Body of pancreas (tissue), 4 donors: Measurements from ENCODE around the gene NAV1.

ENCODE experiments used
- CTCF ChIP-seq, 7 experiments: fragments of 450-650 bp in 4 of 7; fragments of 200-600 bp in 3 of 7; sonication (generic) in 3 of 7; IDR thresholded peaks; one replicate each; pipeline ENCODE4 v1.5.1; 2016 to 2019; ENCODE audit warnings: antibody characterized with exemption in 7 of 7
- POLR2A ChIP-seq, 3 donors: fragments of 450-650 bp; IDR thresholded peaks; one replicate each; pipeline ENCODE4 v1.6.1; 2016; ENCODE audit warnings: antibody characterized with exemption in 3 of 3, mild to moderate bottlenecking in 2 of 3

GRCh38 chr1:201515895-201516294 lies 23.0 kb upstream of the NAV1 start:
- no peak for TF ChIP-seq CTCF (IDR thresholded peaks at IDR 0.05)
- no peak for TF ChIP-seq POLR2A (IDR thresholded peaks at IDR 0.05)
